DND-41 (cell line): Measurements from ENCODE around the gene RFPL4A.

Experiments
- EZH2 ChIP-seq: IDR thresholded peaks from 3 replicates; pipeline ENCODE4 v1.6.1; 2012; ENCODE audit warnings: borderline replicate concordance, low read depth, mild to moderate bottlenecking, moderate library complexity, low read length, inconsistent platforms; ENCODE audit not compliant: severe bottlenecking
- TF ChIP-seq, protein P1 (sequence below): IDR thresholded peaks from 2 replicates; pipeline ENCODE4 v1.5.1; 2012; ENCODE audit warnings: borderline replicate concordance, low read length, moderate library complexity, mild to moderate bottlenecking; ENCODE audit not compliant: poor library complexity, severe bottlenecking; ENCODE audit errors: extremely low read depth

DNA sequence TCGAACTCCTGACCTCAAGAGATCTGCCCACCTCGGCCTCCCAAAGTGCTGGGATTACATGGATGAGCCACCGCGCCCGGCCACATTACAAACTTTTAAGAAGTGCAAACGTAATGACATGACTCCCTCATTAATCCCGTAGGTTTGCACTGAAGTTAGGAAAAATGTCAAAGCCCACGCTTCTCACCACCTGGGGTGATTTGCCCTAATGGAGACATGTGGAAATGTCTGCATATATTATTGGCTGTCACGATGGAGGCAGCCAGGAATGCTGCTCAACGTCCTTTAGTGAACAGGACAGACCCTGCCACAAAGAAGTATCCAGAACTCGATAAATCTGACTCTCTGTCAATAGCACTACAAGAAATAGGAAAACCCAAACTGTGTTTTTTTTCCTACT, 41.6 kb upstream of the RFPL4A start:
- TF ChIP-seq, protein P1, sequence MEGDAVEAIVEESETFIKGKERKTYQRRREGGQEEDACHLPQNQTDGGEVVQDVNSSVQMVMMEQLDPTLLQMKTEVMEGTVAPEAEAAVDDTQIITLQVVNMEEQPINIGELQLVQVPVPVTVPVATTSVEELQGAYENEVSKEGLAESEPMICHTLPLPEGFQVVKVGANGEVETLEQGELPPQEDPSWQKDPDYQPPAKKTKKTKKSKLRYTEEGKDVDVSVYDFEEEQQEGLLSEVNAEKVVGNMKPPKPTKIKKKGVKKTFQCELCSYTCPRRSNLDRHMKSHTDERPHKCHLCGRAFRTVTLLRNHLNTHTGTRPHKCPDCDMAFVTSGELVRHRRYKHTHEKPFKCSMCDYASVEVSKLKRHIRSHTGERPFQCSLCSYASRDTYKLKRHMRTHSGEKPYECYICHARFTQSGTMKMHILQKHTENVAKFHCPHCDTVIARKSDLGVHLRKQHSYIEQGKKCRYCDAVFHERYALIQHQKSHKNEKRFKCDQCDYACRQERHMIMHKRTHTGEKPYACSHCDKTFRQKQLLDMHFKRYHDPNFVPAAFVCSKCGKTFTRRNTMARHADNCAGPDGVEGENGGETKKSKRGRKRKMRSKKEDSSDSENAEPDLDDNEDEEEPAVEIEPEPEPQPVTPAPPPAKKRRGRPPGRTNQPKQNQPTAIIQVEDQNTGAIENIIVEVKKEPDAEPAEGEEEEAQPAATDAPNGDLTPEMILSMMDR: no peak
- TF ChIP-seq EZH2: no peak
